Lower lobe of right lung (tissue), 2 donors: Measurements from ENCODE around the gene DOCK10. TPM values are rescaled to one million over a fixed set of nuclear protein-coding genes. Genes with fewer than 3 reads are reported as not detected.

ENCODE experiments used
- ATAC-seq, 2 donors: fragments of 200-7000 bp; cut with Tn5 transposase; one replicate each; pipeline ENCODE4 v1.9.1; 2020 to 2022; ENCODE audit warnings: mild to moderate bottlenecking in 2 of 2, moderate library complexity in 2 of 2
- DNase-seq: peaks from one replicate; pipeline ENCODE4 v3.0.0-alpha.2; 2020
- H3K27ac ChIP-seq: fragments of 200-600 bp; one replicate; pipeline ENCODE4 v1.8.0; 2022
- H3K27me3 ChIP-seq: fragments of 200-600 bp; one replicate; pipeline ENCODE4 v1.8.0; 2022; ENCODE audit warnings: low read depth
- H3K36me3 ChIP-seq: fragments of 200-600 bp; one replicate; pipeline ENCODE4 v1.8.0; 2022; ENCODE audit warnings: mild to moderate bottlenecking
- H3K4me1 ChIP-seq: fragments of 200-600 bp; one replicate; pipeline ENCODE4 v1.8.0; 2022
- H3K4me3 ChIP-seq: fragments of 200-600 bp; one replicate; pipeline ENCODE4 v1.8.0; 2022; ENCODE audit warnings: mild to moderate bottlenecking
- H3K9me3 ChIP-seq: fragments of 200-600 bp; one replicate; pipeline ENCODE4 v1.8.0; 2022
- intact Hi-C: fragments of 100-400 bp; cut with DNase I; formaldehyde crosslinking; loops from one replicate; pipeline ENCODE4 v1.11.0; 2022
- total RNA-seq: library from RNA; stranded (reverse); fragmentation: NEBNext Ultra II Directional; extraction: Animal tissue kit (Norgen Biotek cat#: 25700); gene quantifications from one replicate; pipeline ENCODE4 v1.2.1, GENCODE V29; 2021
- TF ChIP-seq, protein P1 (sequence below): fragments of 200-600 bp; IDR thresholded peaks from one replicate; pipeline ENCODE4 v1.8.0; 2022; ENCODE audit warnings: antibody characterized with exemption, mild to moderate bottlenecking
- donor health status: DM: no; HTN: yes; CAD: no; lungs with severe emphysema.

DOCK10 gene
- total RNA-seq, 1 donor from 2014 or later = 52.3 TPM

DNA sequence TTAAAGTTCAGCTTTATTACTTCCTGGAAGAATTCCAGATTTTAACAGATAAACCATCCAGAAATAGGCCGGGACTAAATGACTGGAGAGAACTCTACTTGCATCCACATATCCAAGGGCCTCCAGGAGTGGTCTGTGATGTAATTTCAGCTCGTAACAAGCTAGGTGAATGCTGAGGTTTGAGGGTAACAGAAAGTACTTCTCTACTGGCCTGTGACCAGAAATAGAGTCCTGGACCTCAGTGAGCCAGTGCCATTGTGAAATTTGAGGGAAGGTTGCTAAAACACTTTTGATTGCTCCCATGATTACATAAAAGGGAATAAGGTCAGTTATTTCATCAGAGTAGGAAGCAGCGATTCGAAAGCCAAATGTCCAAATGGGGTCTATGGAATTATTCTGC, 158.1 kb downstream of the DOCK10 start:
- DNase-seq = no peak
- intact Hi-C loops = no loop called here
- Histone ChIP-seq H3K27ac (no peak overlapping the region), H3K9me3 (no peaks in the 10 kb centered on the region), H3K27me3 (no peaks in the 10 kb centered on the region), H3K36me3 (no peaks in the 10 kb centered on the region), H3K4me3 (no peak overlapping the region), H3K4me1 (peaks cover 6% of the 10 kb centered on the region)
- ATAC-seq = peak; percentile 90 to 95
- TF ChIP-seq, protein P1, sequence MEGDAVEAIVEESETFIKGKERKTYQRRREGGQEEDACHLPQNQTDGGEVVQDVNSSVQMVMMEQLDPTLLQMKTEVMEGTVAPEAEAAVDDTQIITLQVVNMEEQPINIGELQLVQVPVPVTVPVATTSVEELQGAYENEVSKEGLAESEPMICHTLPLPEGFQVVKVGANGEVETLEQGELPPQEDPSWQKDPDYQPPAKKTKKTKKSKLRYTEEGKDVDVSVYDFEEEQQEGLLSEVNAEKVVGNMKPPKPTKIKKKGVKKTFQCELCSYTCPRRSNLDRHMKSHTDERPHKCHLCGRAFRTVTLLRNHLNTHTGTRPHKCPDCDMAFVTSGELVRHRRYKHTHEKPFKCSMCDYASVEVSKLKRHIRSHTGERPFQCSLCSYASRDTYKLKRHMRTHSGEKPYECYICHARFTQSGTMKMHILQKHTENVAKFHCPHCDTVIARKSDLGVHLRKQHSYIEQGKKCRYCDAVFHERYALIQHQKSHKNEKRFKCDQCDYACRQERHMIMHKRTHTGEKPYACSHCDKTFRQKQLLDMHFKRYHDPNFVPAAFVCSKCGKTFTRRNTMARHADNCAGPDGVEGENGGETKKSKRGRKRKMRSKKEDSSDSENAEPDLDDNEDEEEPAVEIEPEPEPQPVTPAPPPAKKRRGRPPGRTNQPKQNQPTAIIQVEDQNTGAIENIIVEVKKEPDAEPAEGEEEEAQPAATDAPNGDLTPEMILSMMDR = no peak

DNA sequence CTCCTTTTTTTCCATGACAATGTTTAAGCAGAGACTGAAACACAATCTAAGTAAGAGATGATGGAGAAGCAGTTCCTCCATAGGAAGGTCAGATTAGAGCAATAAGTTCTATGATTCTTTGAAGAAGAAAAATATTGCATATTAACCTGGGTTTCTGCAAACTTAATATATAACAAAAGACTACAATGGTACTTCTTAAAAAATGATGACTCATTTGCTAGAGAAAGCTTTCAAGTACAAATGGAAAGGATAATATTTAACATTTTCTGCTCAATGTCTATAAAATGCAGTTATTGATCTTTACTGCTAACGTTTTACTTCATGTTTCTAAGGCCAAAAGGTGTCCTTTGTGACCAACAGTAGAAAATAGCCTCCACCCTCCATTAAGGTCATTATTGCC, 158.6 kb downstream of the DOCK10 start:
- Histone ChIP-seq H3K36me3 (no peaks in the 10 kb centered on the region), H3K4me3 (no peak overlapping the region), H3K27ac (no peak overlapping the region), H3K4me1 (peaks cover 6% of the 10 kb centered on the region), H3K9me3 (no peaks in the 10 kb centered on the region), H3K27me3 (no peaks in the 10 kb centered on the region)
- ATAC-seq = no peak
- no peak for DNase-seq
- intact Hi-C loops = no loop called here
- TF ChIP-seq, protein P1 = no peak

DNA sequence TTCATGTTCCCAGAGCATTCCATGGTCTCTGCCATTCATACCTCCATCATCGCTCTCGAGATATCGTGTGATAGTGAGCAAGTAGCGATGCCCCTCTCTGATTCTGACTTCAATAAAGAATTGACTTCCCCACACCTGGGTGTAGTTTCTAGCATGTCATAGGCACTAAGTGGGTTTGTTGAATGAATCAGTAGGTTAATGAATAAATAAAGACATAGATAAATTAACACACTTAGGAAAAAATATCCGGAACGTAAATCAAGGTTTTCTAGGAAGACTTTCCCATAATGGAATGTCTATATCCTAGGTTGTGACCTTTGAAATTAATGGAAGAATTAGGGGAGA, 159.1 kb downstream of the DOCK10 start:
- Histone ChIP-seq H3K27ac (no peak overlapping the region), H3K4me3 (no peak overlapping the region), H3K4me1 (peaks cover 6% of the 10 kb centered on the region), H3K36me3 (no peaks in the 10 kb centered on the region), H3K9me3 (no peaks in the 10 kb centered on the region), H3K27me3 (no peaks in the 10 kb centered on the region)
- ATAC-seq (no peak), DNase-seq (no peak)
- intact Hi-C loops = no loop called here
- TF ChIP-seq, protein P1 = no peak

DNA sequence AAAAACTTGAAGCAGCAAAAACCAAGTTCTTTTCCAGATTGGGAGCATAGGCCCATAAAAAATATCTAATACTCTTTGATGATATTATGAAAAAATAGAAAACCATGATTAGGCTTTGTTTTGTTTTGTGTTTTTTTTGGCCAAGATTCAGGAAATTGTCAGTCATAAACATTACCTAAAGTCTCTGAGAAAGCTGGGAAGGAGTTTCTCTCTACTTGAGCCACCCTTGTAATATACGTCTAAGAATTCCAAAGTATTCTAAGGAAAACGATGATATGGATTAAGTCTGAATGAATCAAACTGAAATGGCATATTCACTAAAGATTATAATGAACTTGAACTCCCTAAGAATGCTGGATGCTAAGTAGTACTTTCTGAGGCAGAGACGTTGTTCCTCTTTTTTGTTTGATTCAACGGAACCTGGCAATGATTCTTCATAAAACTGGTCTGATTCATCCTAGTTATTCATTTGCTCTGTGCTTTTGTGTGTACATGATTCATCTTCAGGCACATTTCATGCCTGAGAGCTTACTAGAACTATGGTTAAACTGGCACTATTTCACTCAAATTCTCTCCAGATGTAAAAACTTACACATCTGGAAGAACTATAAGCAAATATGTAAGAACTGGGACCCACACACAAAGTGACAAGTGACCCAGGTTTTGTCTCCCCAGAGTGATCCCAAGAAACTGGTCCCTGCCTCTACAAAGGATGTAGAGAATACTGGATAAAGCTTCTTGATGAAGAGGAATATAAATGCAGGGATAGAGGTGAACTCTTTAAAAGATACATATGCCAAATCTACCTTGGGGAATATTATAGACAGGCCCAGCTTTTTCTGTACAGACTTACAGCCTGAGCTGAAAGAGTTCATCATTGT, 159.7 kb downstream of the DOCK10 start:
- TF ChIP-seq, protein P1 = no peak
- Histone ChIP-seq H3K27me3 (no peaks in the 10 kb centered on the region), H3K4me3 (no peak overlapping the region), H3K36me3 (no peaks in the 10 kb centered on the region), H3K4me1 (peaks cover 6% of the 10 kb centered on the region), H3K27ac (no peak overlapping the region), H3K9me3 (no peaks in the 10 kb centered on the region)
- no peak for ATAC-seq
- DNase-seq = no peak
- intact Hi-C loops = no loop called here

DNA sequence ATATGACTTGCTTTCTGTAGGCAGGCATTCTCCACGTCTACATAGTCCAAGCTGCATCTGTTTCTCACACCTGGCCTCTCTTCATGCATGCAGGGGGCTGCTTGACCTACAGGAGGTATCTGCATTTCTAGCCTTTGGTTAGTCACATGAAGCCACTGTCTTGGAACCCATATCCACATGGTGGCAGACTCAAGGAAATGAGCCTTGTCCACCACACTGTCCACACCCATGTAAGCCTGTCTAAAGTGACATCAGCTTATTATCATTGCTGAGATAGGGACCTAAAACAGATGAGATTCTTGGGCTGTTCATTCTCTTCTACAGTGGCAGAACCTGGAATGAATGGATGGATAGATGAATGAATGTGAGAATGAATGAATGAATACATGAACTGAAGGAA, 160.4 kb downstream of the DOCK10 start:
- Histone ChIP-seq H3K9me3 (no peaks in the 10 kb centered on the region), H3K27ac (no peak overlapping the region), H3K4me3 (no peak overlapping the region), H3K4me1 (peaks cover 6% of the 10 kb centered on the region), H3K36me3 (no peaks in the 10 kb centered on the region), H3K27me3 (no peaks in the 10 kb centered on the region)
- intact Hi-C loops = no loop called here
- no peak for DNase-seq
- ATAC-seq = no peak
- TF ChIP-seq, protein P1 = no peak
